Caco-2 (cell line): Measurements from ENCODE around the gene CSMD2. TPM values are rescaled to one million over a fixed set of nuclear protein-coding genes. Genes with fewer than 3 reads are reported as not detected.
"Not testable (repeated sequence)": the region's sequence is repeated elsewhere in the genome, so short reads cannot be mapped to it uniquely, and the experiment has no call there.

Source experiments
- BruUV-seq: library from RNA; stranded (reverse); fragments of 400-500 nt; replicated peaks from 2 replicates; lab custom pipeline; 2021; lab: Mats Ljungman, UMichigan
- CTCF ChIA-PET: fragments of 300-600 bp; sonication (Branson Sonifier 250); formaldehyde crosslinking; loops from one replicate; lab custom pipeline; 2022; ENCODE audit warnings: antibody characterized with exemption; lab: Charles Lee
- POLR2A ChIA-PET: fragments of 300-600 bp; sonication (Branson Sonifier 250); formaldehyde crosslinking; loops from one replicate; lab custom pipeline; 2022; ENCODE audit warnings: antibody characterized with exemption; lab: Charles Lee
- DNase-seq, 2 experiments: peaks; one replicate each; pipeline versions ENCODE4 v3.0.0 to v3.0.0-alpha.2; 2020 to 2022
- H3K27me3 ChIP-seq: replicated peaks from 2 replicates; pipeline ENCODE4 v1.6.0; 2011; ENCODE audit warnings: low read length; ENCODE audit not compliant: control insufficient read depth, insufficient read depth
- H3K36me3 ChIP-seq: 2 replicates; pipeline ENCODE4 v1.5.1; 2011; ENCODE audit warnings: low read length; ENCODE audit not compliant: control insufficient read depth, insufficient read depth
- H3K4me1 ChIP-seq: fragments of 250-450 bp; sonication (Bioruptor Pico); 2 replicates; pipeline ENCODE4 v1.5.1; 2020; ENCODE audit warnings: mild to moderate bottlenecking
- H3K4me3 ChIP-seq: 2 replicates; pipeline ENCODE4 v1.5.1; 2011; ENCODE audit warnings: low read depth, mild to moderate bottlenecking, control low read depth, low read length
- H3K9me3 ChIP-seq: fragments of 250-450 bp; sonication (Bioruptor Pico); 2 replicates; pipeline ENCODE4 v1.5.1; 2020; ENCODE audit warnings: mild to moderate bottlenecking, moderate library complexity
- H3K27ac Mint-ChIP-seq: one replicate; pipeline ENCODE4 v1.8.0; 2022; ENCODE audit warnings: mixed read lengths; ENCODE audit not compliant: unreplicated experiment
- H3K27me3 Mint-ChIP-seq: one replicate; pipeline ENCODE4 v1.8.0; 2022; ENCODE audit warnings: mixed read lengths; ENCODE audit not compliant: insufficient read depth, unreplicated experiment
- H3K36me3 Mint-ChIP-seq: one replicate; pipeline ENCODE4 v1.8.0; 2022; ENCODE audit warnings: mild to moderate bottlenecking, mixed read lengths; ENCODE audit not compliant: insufficient read depth, unreplicated experiment
- H3K4me1 Mint-ChIP-seq: one replicate; pipeline ENCODE4 v1.8.0; 2022; ENCODE audit warnings: low read depth, mixed read lengths; ENCODE audit not compliant: unreplicated experiment
- H3K4me3 Mint-ChIP-seq: one replicate; pipeline ENCODE4 v1.8.0; 2022; ENCODE audit warnings: mild to moderate bottlenecking, moderate library complexity, mixed read lengths; ENCODE audit not compliant: unreplicated experiment
- H3K9me3 Mint-ChIP-seq: one replicate; pipeline ENCODE4 v1.8.0; 2022; ENCODE audit warnings: mixed read lengths; ENCODE audit not compliant: unreplicated experiment
- intact Hi-C: fragments of 100-400 bp; cut with micrococcal nuclease; formaldehyde crosslinking; loops from one replicate; pipeline ENCODE4 v1.10.0; 2022; ENCODE audit not compliant: unreplicated experiment
- total RNA-seq: library from RNA; stranded (reverse); gene quantifications from 2 replicates; pipeline ENCODE4 v1.2.3, GENCODE V29; 2022
- TF ChIP-seq, protein P1 (sequence below), 2 experiments: fragments of 200-600 bp in 1 of 2; IDR thresholded peaks; 1 replicate in 1 of 2; 2 replicates in 1 of 2; pipeline versions ENCODE4 v1.5.1 to v1.8.0; 2011 to 2022; ENCODE audit warnings: antibody characterized with exemption in 1 of 2, control low read depth in 1 of 2, inconsistent platforms in 1 of 2, low read depth in 1 of 2, low read length in 1 of 2, mild to moderate bottlenecking in 1 of 2, moderate library complexity in 1 of 2; ENCODE audit not compliant: insufficient read depth in 1 of 2, severe bottlenecking in 1 of 2, unreplicated experiment in 1 of 2

CSMD2 gene
- total RNA-seq, 1 experiment from 2014 or later: not detected

DNA sequence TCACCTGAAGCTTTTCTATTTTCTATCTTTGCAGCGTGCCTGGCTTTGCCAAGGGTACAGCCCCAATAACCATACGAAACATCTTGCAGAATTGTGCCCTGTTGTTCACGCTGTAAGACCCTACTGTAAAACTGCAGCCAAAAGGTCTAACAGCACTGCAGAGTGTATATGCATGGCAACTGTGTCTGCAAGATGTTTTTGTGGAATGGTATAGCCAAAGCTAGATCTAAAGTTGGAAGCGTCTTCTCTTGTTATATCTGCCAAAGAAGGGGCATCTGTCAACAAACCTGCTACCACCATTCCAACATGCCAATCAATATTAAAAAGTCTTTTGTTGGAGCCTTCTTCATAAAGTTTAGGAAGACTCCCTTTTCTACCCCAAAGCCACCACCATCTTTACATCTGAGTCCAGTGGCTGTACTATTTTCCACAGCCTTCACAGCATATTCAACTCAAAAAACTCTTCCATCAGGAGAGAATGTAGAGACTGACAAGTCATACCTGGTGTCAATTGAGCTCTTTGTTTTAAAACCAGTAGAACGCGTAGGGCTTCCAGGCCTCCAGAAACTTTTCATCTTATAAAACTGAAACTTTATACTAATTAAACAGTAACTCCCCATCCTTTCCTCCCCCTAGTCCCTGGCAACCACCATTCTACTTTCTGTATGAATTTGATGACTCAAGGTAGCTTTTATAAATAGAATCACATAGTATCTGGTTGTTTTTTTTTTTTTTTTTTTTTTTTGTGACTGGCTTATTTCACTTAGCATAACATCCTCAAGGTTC lies 652.6 kb downstream of the CSMD2 start:
- H3K36me3 ChIP-seq: no peaks in the 10 kb centered on the region
- Mint-ChIP-seq H3K4me3 (no peak overlapping the region), H3K36me3 (no peaks in the 10 kb centered on the region), H3K4me1 (no peaks in the 10 kb centered on the region), H3K27ac (no peak overlapping the region), H3K9me3 (peaks cover 9% of the 10 kb centered on the region), H3K27me3 (peaks cover 6% of the 10 kb centered on the region)
- no peaks in the 10 kb centered on the region for H3K9me3 ChIP-seq
- no peak overlapping the region for H3K4me3 ChIP-seq
- no peaks in the 10 kb centered on the region for H3K27me3 ChIP-seq
- no peaks in the 10 kb centered on the region for H3K4me1 ChIP-seq
- POLR2A ChIA-PET: no interaction called here
- CTCF ChIA-PET: no interaction called here
- no peak for DNase-seq
- intact Hi-C loops: no loop called here
- TF ChIP-seq, protein P1, sequence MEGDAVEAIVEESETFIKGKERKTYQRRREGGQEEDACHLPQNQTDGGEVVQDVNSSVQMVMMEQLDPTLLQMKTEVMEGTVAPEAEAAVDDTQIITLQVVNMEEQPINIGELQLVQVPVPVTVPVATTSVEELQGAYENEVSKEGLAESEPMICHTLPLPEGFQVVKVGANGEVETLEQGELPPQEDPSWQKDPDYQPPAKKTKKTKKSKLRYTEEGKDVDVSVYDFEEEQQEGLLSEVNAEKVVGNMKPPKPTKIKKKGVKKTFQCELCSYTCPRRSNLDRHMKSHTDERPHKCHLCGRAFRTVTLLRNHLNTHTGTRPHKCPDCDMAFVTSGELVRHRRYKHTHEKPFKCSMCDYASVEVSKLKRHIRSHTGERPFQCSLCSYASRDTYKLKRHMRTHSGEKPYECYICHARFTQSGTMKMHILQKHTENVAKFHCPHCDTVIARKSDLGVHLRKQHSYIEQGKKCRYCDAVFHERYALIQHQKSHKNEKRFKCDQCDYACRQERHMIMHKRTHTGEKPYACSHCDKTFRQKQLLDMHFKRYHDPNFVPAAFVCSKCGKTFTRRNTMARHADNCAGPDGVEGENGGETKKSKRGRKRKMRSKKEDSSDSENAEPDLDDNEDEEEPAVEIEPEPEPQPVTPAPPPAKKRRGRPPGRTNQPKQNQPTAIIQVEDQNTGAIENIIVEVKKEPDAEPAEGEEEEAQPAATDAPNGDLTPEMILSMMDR (IDR thresholded peaks at IDR 0.05; ENCODE audit: insufficient read depth in 1 of 2, low read depth in 1 of 2, low read length in 1 of 2, severe bottlenecking in 1 of 2, unreplicated experiment in 1 of 2): no peak
- no TSS peak for BruUV-seq

DNA sequence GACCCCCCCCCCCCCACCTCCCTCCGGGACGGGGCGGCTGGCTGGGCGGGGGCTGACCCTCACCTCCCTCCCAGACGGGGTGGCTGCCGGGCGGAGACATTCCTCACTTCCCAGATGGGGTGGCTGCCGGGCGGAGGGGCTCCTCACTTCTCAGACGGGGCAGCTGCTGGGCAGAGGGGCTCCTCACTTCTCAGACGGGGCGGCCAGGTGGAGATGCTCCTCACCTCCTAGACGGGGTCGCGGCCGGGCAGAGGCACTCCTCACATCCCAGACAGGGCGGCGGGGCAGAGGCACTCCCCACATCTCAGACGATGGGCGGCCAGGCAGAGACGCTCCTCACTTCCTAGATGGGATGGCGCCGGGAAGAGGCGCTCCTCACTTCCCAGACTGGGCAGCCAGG lies 655.8 kb downstream of the CSMD2 start:
- DNase-seq, CTCF ChIA-PET, H3K4me1 Mint-ChIP-seq, H3K27ac Mint-ChIP-seq, H3K36me3 ChIP-seq, BruUV-seq, H3K4me3 Mint-ChIP-seq, H3K4me1 ChIP-seq, intact Hi-C loops, H3K9me3 ChIP-seq, H3K4me3 ChIP-seq, H3K36me3 Mint-ChIP-seq, H3K27me3 Mint-ChIP-seq, H3K27me3 ChIP-seq, POLR2A ChIA-PET: not testable (repeated sequence)
- H3K9me3 Mint-ChIP-seq: peaks cover 11% of the 10 kb centered on the region

DNA sequence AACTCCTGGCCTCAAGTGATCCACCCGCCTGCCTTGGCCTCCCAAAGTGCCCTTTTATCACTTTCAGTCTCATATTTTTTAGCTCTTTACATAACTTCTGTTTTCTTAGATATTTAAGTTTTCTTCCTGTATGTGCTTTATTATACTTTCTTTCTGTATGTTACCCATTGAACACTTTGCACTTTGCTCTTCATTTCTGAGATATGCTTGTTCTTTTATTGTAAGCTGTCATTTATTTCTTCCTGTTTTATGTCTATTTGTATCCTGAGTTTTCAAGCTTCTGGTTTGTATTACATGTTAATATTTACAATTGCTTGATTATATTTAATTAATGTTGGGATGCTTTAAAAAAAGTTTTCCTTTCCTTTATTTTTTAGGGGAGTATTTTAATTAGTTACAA lies 656.9 kb downstream of the CSMD2 start:
- H3K4me3 ChIP-seq: no peak overlapping the region
- no peaks in the 10 kb centered on the region for H3K36me3 ChIP-seq
- ChIA-PET CTCF (no interaction called here), POLR2A (no interaction called here)
- Mint-ChIP-seq H3K27ac (no peak overlapping the region), H3K4me3 (no peak overlapping the region), H3K36me3 (no peaks in the 10 kb centered on the region), H3K9me3 (peaks cover 11% of the 10 kb centered on the region), H3K27me3 (peaks cover 3% of the 10 kb centered on the region), H3K4me1 (no peaks in the 10 kb centered on the region)
- H3K4me1 ChIP-seq: no peaks in the 10 kb centered on the region
- intact Hi-C loops: no loop called here
- H3K9me3 ChIP-seq: no peaks in the 10 kb centered on the region
- TF ChIP-seq, protein P1 (IDR thresholded peaks at IDR 0.05; ENCODE audit: insufficient read depth in 1 of 2, low read depth in 1 of 2, low read length in 1 of 2, severe bottlenecking in 1 of 2, unreplicated experiment in 1 of 2): no peak
- DNase-seq: no peak
- no TSS peak for BruUV-seq
- H3K27me3 ChIP-seq: no peaks in the 10 kb centered on the region
